GM18499 (cell line): ENCODE measurements around the gene SLC1A6.
"Not testable (repeated sequence)": the region's sequence is repeated elsewhere in the genome, so short reads cannot be mapped to it uniquely, and the experiment has no call there.

Experiments used
- ATAC-seq: cut with Tn5 transposase; IDR thresholded peaks from one replicate; pipeline ENCODE4 v1.9.1; 2021; ENCODE audit warnings: moderate number of reproducible peaks; ENCODE audit not compliant: insufficient read depth, unreplicated experiment

Gene SLC1A6

GRCh38 chr19:14961956-14962685 lies 17.5 kb downstream of the SLC1A6 start:
- ATAC-seq = no peak

GRCh38 chr19:14959263-14959662 lies 20.4 kb downstream of the SLC1A6 start:
- ATAC-seq = no peak

GRCh38 chr19:14957464-14957863 lies 22.2 kb downstream of the SLC1A6 start:
- no peak for ATAC-seq

GRCh38 chr19:14954071-14954655 lies 25.5 kb downstream of the SLC1A6 start:
- ATAC-seq = no peak

GRCh38 chr19:14952767-14953166 lies 26.9 kb downstream of the SLC1A6 start:
- ATAC-seq = no peak

GRCh38 chr19:14950421-14950820 lies 29.2 kb downstream of the SLC1A6 start:
- ATAC-seq = no peak

GRCh38 chr19:14949876-14950275 lies 29.8 kb downstream of the SLC1A6 start:
- ATAC-seq = no peak

GRCh38 chr19:14949413-14949812 lies 30.3 kb downstream of the SLC1A6 start:
- ATAC-seq = not testable (repeated sequence)

- no peak for ATAC-seq
Observed at GRCh38 chr19:14944456-14944855, 35.2 kb downstream of the SLC1A6 start.

GRCh38 chr19:14943601-14944000 lies 36.1 kb downstream of the SLC1A6 start:
- no peak for ATAC-seq

- no peak for ATAC-seq
Observed at GRCh38 chr19:14941189-14941588, 38.5 kb downstream of the SLC1A6 start, which contains the start of gene OR7C2. TSS of gene OR7C2 (plus strand) at chr19:14941489. CDS start at chr19:14941489, 0 bp downstream.

GRCh38 chr19:14940266-14940665 lies 39.4 kb downstream of the SLC1A6 start:
- no peak for ATAC-seq

- ATAC-seq = no peak
Observed at GRCh38 chr19:14933506-14933905, 46.2 kb downstream of the SLC1A6 start.

- ATAC-seq = no peak
Observed at GRCh38 chr19:14916848-14917247, 62.8 kb downstream of the SLC1A6 start.

GRCh38 chr19:14915116-14915515 lies 64.5 kb downstream of the SLC1A6 start:
- no peak for ATAC-seq

GRCh38 chr19:14906711-14907110 lies 73.0 kb downstream of the SLC1A6 start:
- ATAC-seq = no peak

- no peak for ATAC-seq
Observed at GRCh38 chr19:14901675-14902260, 77.9 kb downstream of the SLC1A6 start.
